ENCODE measurements around the gene PCSK1N.

- no peak for TF ChIP-seq YY1 (IDR thresholded peaks at IDR 0.05; ENCODE audit: insufficient read depth, insufficient read length)
- TF ChIP-seq ZNF274 (IDR thresholded peaks at IDR 0.05; ENCODE audit: low read depth, low read length), result no peak
- TF ChIP-seq SUZ12 (IDR thresholded peaks at IDR 0.05; ENCODE audit: extremely low read depth, insufficient read depth, insufficient read length), result no peak
Observed at GRCh38 chrX:48791063-48791820, 44.2 kb downstream of the PCSK1N start.

All from NT2/D1 (cell line).